B cell (primary cell): ENCODE data around the gene IRF2BPL. TPM values are rescaled to one million over a fixed set of nuclear protein-coding genes. Genes with fewer than 3 reads are reported as not detected.
"Not testable (repeated sequence)": the region's sequence is repeated elsewhere in the genome, so short reads cannot be mapped to it uniquely, and the experiment has no call there.

Experiments used
- ATAC-seq: fragments of 200-7000 bp; cut with Tn5 transposase; one replicate; pipeline ENCODE4 v1.10.0; 2021; ENCODE audit warnings: low read depth, mild to moderate bottlenecking, moderate number of reproducible peaks, moderate library complexity
- CTCF ChIA-PET: fragments of 350-600 bp; sonication (Branson Sonifier 250); formaldehyde crosslinking; loops from one replicate; lab custom pipeline; 2021; ENCODE audit warnings: antibody characterized with exemption, inconsistent platforms; lab: Charles Lee
- POLR2A ChIA-PET: fragments of 350-600 bp; sonication (Branson Sonifier 250); formaldehyde crosslinking; loops from one replicate; lab custom pipeline; 2021; ENCODE audit warnings: antibody characterized with exemption; lab: Charles Lee
- DNase-seq: peaks from one replicate; pipeline ENCODE4 v3.0.0; 2013
- H2AFZ ChIP-seq: 2 replicates; pipeline ENCODE4 v1.6.1; 2012; ENCODE audit warnings: mild to moderate bottlenecking, low read depth, low read length; ENCODE audit not compliant: insufficient read depth, poor library complexity, severe bottlenecking
- H3K27ac ChIP-seq, 2 donors: 1 replicate in 1 of 2; 2 replicates in 1 of 2; pipeline ENCODE4 v1.5.1; 2012 to 2013; ENCODE audit warnings: low read length in 2 of 2, mild to moderate bottlenecking in 2 of 2, moderate library complexity in 1 of 2
- H3K27me3 ChIP-seq, 4 experiments: fragments of 200-600 bp in 1 of 4; sonication (generic) in 1 of 4; replicated peaks in 1 of 4; 1 replicate in 2 of 4; 2 replicates in 2 of 4; pipeline versions ENCODE4 v1.6.1 to v1.7.0; 2013 to 2016; ENCODE audit warnings: low read length in 3 of 4, mild to moderate bottlenecking in 2 of 4, mixed read lengths in 1 of 4, moderate library complexity in 1 of 4; ENCODE audit not compliant: insufficient read depth in 4 of 4, control insufficient read depth in 3 of 4; ENCODE audit errors: control extremely low read depth in 1 of 4
- H3K36me3 ChIP-seq, 2 experiments: replicated peaks in 1 of 2; 1 replicate in 1 of 2; 2 replicates in 1 of 2; pipeline versions ENCODE4 v1.6.1 to v1.7.1; 2013; ENCODE audit warnings: low read length in 1 of 2; ENCODE audit not compliant: insufficient read depth in 2 of 2, control insufficient read depth in 1 of 2; ENCODE audit errors: control extremely low read depth in 1 of 2, extremely low read depth in 1 of 2
- H3K4me1 ChIP-seq, 2 donors: fragments of 200-600 bp in 1 of 2; sonication (generic) in 1 of 2; 1 replicate in 1 of 2; 2 replicates in 1 of 2; pipeline versions ENCODE4 v1.5.1 to v1.6.1; 2013 to 2017; ENCODE audit warnings: low read length in 2 of 2; ENCODE audit not compliant: control insufficient read depth in 2 of 2, insufficient read depth in 2 of 2
- H3K4me2 ChIP-seq: replicated peaks from 2 replicates; pipeline ENCODE3; 2012; ENCODE audit warnings: mild to moderate bottlenecking, low read depth, low read length; ENCODE audit not compliant: poor library complexity, severe bottlenecking
- H3K4me3 ChIP-seq, 5 experiments: fragments of 200-600 bp in 1 of 5; sonication (generic) in 1 of 5; 1 replicate in 3 of 5; 2 replicates in 2 of 5; pipeline versions ENCODE4 v1.5.1 to v1.7.0; 2011 to 2016; ENCODE audit warnings: low read length in 4 of 5, mild to moderate bottlenecking in 4 of 5, low read depth in 2 of 5, control low read depth in 1 of 5, moderate library complexity in 1 of 5; ENCODE audit not compliant: insufficient read depth in 1 of 5; ENCODE audit errors: control extremely low read depth in 1 of 5, extremely low read depth in 1 of 5
- H3K79me2 ChIP-seq: fragments of 200-600 bp; sonication (generic); one replicate; pipeline ENCODE4 v1.6.0; 2016; ENCODE audit warnings: low read length; ENCODE audit not compliant: control insufficient read depth, insufficient read depth
- H3K9ac ChIP-seq: fragments of 200-600 bp; sonication (generic); 2 replicates; pipeline ENCODE4 v1.6.1; 2017; ENCODE audit warnings: mild to moderate bottlenecking, low read length, moderate library complexity
- H3K9me3 ChIP-seq, 3 donors: one replicate each; pipeline versions ENCODE4 v1.6.1 to v1.7.1; 2013; ENCODE audit warnings: low read length in 2 of 3; ENCODE audit not compliant: control insufficient read depth in 2 of 3, insufficient read depth in 1 of 3; ENCODE audit errors: control extremely low read depth in 1 of 3
- H4K20me1 ChIP-seq: 2 replicates; pipeline ENCODE4 v1.6.0; 2012; ENCODE audit warnings: mild to moderate bottlenecking, low read length; ENCODE audit not compliant: insufficient read depth, control insufficient read depth, poor library complexity, severe bottlenecking
- H3K27ac Mint-ChIP-seq: one replicate; pipeline ENCODE4 v1.8.0; 2021; ENCODE audit warnings: mixed read lengths
- H3K27me3 Mint-ChIP-seq: one replicate; pipeline ENCODE4 v1.8.0; 2021; ENCODE audit warnings: mixed read lengths
- H3K4me1 Mint-ChIP-seq: one replicate; pipeline ENCODE4 v1.8.0; 2021; ENCODE audit warnings: mixed read lengths
- H3K4me3 Mint-ChIP-seq: one replicate; pipeline ENCODE4 v1.8.0; 2021; ENCODE audit warnings: mixed read lengths
- H3K9me3 Mint-ChIP-seq: one replicate; pipeline ENCODE4 v1.8.0; 2022; ENCODE audit warnings: mixed read lengths; ENCODE audit not compliant: insufficient read depth
- CTCF ChIP-seq: fragments of 200-600 bp; IDR thresholded peaks from one replicate; pipeline ENCODE4 v1.8.0; 2022; ENCODE audit warnings: antibody characterized with exemption, mild to moderate bottlenecking
- EZH2 ChIP-seq: IDR thresholded peaks from 2 replicates; pipeline ENCODE4 v1.6.1; 2012; ENCODE audit warnings: borderline replicate concordance, low read depth, mild to moderate bottlenecking, moderate library complexity, low read length; ENCODE audit not compliant: insufficient read depth, poor library complexity, severe bottlenecking
- WGBS: methylation state at CpG from one replicate; pipeline ENCODE4 v1.1.5; 2013; ENCODE audit warnings: missing lambda C conversion rate; ENCODE audit not compliant: insufficient coverage; 5-methylcytosine and 5-hydroxymethylcytosine counted together
- intact Hi-C: fragments of 100-400 bp; cut with micrococcal nuclease; formaldehyde crosslinking; loops from one replicate; pipeline ENCODE4 v1.10.0; 2022
- polyA plus RNA-seq: library from polyadenylated mRNA; depleted of rRNA; stranded (reverse); fragments of >200 nt; gene quantifications from 2 replicates; pipeline ENCODE4 v1.2.3, GENCODE V29; 2012
- total RNA-seq, 2 donors: library from RNA; stranded (reverse); fragments of 120-200 nt in 1 of 2; gene quantifications; 1 replicate in 1 of 2; 2 replicates in 1 of 2; pipeline versions ENCODE4 v1.2.3 to v1.2.4, GENCODE V29; 2013 to 2022

Gene IRF2BPL
- total and polyA plus RNA-seq, 2 donors (not counting 1 experiment from before 2014, with no cell fraction given): 27.9 to 34.0 TPM

- Histone ChIP-seq H3K27me3 (no peaks in the 10 kb centered on the region), H3K9ac (no peak overlapping the region), H3K27ac (no peak overlapping the region), H4K20me1 (peaks cover 34% of the 10 kb centered on the region), H3K79me2 (peaks cover 43% of the 10 kb centered on the region), H3K9me3 (no peaks in the 10 kb centered on the region), H3K4me2 (no peak overlapping the region), H3K36me3 (peaks cover 0 to 20% of the 10 kb centered on the region in 2 experiments), H2AFZ (no peak overlapping the region), H3K4me3 (no peak overlapping the region), H3K4me1 (peaks cover 23 to 29% of the 10 kb centered on the region in 2 donors)
- H3K4me1 Mint-ChIP-seq: peaks cover 33% of the 10 kb centered on the region
- no peak overlapping the region for H3K4me3 Mint-ChIP-seq
- intact Hi-C loops: no loop called here
- ATAC-seq: no peak
- WGBS: 71% methylated on average over 7 of the region's 9 CpGs
- DNase-seq: no peak
- H3K9me3 Mint-ChIP-seq: no peaks in the 10 kb centered on the region
- ChIA-PET POLR2A (interaction anchor here (0.6 kb wide), 1 partner anchor 78 kb away, joined by 4 read pairs; no protein-coding TSS in a partner anchor), CTCF (interaction anchor here (0.9 to 1.0 kb wide), 2 partner anchors 12 to 146 kb away, joined by 3 to 4 read pairs; no protein-coding TSS in a partner anchor)
- no peaks in the 10 kb centered on the region for H3K27me3 Mint-ChIP-seq
- TF ChIP-seq CTCF (no peak), EZH2 (no peak)
- no peak overlapping the region for H3K27ac Mint-ChIP-seq
These were observed 6.2 kb downstream of the IRF2BPL start for GRCh38 chr14:77022236-77022852.

GRCh38 chr14:77021424-77021823 lies 7.1 kb downstream of the IRF2BPL start:
- POLR2A ChIA-PET: interaction anchor here (0.6 kb wide), 1 partner anchor 79 kb away, joined by 4 read pairs; no protein-coding TSS in a partner anchor
- H3K27me3 ChIP-seq, H3K4me2 ChIP-seq, H2AFZ ChIP-seq, H3K27ac ChIP-seq, H3K9ac ChIP-seq, H3K27me3 Mint-ChIP-seq, CTCF ChIA-PET, H3K4me3 ChIP-seq, intact Hi-C loops, ATAC-seq, H3K27ac Mint-ChIP-seq, H3K9me3 Mint-ChIP-seq, H3K4me3 Mint-ChIP-seq, DNase-seq, H3K9me3 ChIP-seq: not testable (repeated sequence)
- Histone ChIP-seq H3K79me2 (peaks cover 36% of the 10 kb centered on the region), H4K20me1 (peaks cover 27% of the 10 kb centered on the region), H3K4me1 (peaks cover 19 to 23% of the 10 kb centered on the region in 2 donors), H3K36me3 (peaks cover 0 to 19% of the 10 kb centered on the region in 2 experiments)
- peaks cover 31% of the 10 kb centered on the region for H3K4me1 Mint-ChIP-seq
- 93% methylated on average over 5 of the region's 11 CpGs for WGBS
